PC-9 (cell line): ENCODE results near the gene KY. TPM values are rescaled to one million over a fixed set of nuclear protein-coding genes. Genes with fewer than 3 reads are reported as not detected.

ENCODE experiments used
- BruUV-seq: library from RNA; stranded (reverse); fragments of 400-500 nt; replicated peaks from 2 replicates; lab custom pipeline; 2021; lab: Mats Ljungman, UMichigan
- CTCF ChIA-PET: fragments of 300-600 bp; sonication (Branson Sonifier 250); formaldehyde crosslinking; loops from one replicate; lab custom pipeline; 2022; ENCODE audit warnings: antibody characterized with exemption; lab: Charles Lee
- POLR2A ChIA-PET: fragments of 300-600 bp; sonication (Branson Sonifier 250); formaldehyde crosslinking; loops from one replicate; lab custom pipeline; 2022; ENCODE audit warnings: antibody characterized with exemption; ENCODE audit not compliant: unreplicated experiment; lab: Charles Lee
- DNase-seq, 2 experiments: peaks; one replicate each; pipeline versions ENCODE4 v3.0.0 to v3.0.0-alpha.2; 2015 to 2022; ENCODE audit warnings: mixed read lengths in 1 of 2
- H2AFZ ChIP-seq: fragments of 200-600 bp; sonication (generic); 2 replicates; pipeline ENCODE4 v1.8.1; 2017; ENCODE audit warnings: antibody characterized with exemption
- H3F3A ChIP-seq: fragments of 200-600 bp; sonication (generic); 2 replicates; pipeline ENCODE4 v1.8.1; 2017; ENCODE audit warnings: antibody characterized with exemption, mild to moderate bottlenecking, low read depth; ENCODE audit not compliant: insufficient read depth
- H3K27ac ChIP-seq: fragments of 200-600 bp; sonication (generic); 2 replicates; pipeline ENCODE4 v1.6.1; 2016; ENCODE audit warnings: mixed run types
- H3K27me3 ChIP-seq: fragments of 200-600 bp; sonication (generic); 2 replicates; pipeline ENCODE4 v1.6.1; 2016; ENCODE audit warnings: low read depth, mixed run types; ENCODE audit not compliant: insufficient read depth
- H3K36me3 ChIP-seq: fragments of 200-600 bp; sonication (generic); 2 replicates; pipeline ENCODE4 v1.6.1; 2016; ENCODE audit warnings: low read depth, mixed run types
- H3K4me1 ChIP-seq: fragments of 200-600 bp; sonication (generic); replicated peaks from 2 replicates; pipeline ENCODE4 v1.6.1; 2016; ENCODE audit warnings: mixed run types; ENCODE audit not compliant: insufficient read depth
- H3K4me2 ChIP-seq: fragments of 200-600 bp; sonication (generic); 2 replicates; pipeline ENCODE4 v1.6.1; 2017; ENCODE audit warnings: mixed run types
- H3K4me3 ChIP-seq: fragments of 200-600 bp; sonication (generic); 2 replicates; pipeline ENCODE4 v1.6.1; 2016; ENCODE audit warnings: mixed run types
- H3K79me2 ChIP-seq: fragments of 200-600 bp; sonication (generic); 2 replicates; pipeline ENCODE4 v1.6.1; 2017; ENCODE audit warnings: low read depth, mixed run types
- H3K9me2 ChIP-seq: fragments of 200-600 bp; sonication (generic); 2 replicates; pipeline ENCODE4 v1.8.1; 2017; ENCODE audit warnings: mild to moderate bottlenecking; ENCODE audit not compliant: insufficient read depth
- H3K9me3 ChIP-seq: fragments of 200-600 bp; sonication (generic); 2 replicates; pipeline ENCODE4 v1.8.1; 2016; ENCODE audit warnings: low read depth; ENCODE audit not compliant: insufficient read depth
- H4K20me1 ChIP-seq: fragments of 200-600 bp; sonication (generic); 2 replicates; pipeline ENCODE4 v1.8.1; 2017; ENCODE audit not compliant: insufficient read depth
- EZH2 ChIP-seq: fragments of 200-600 bp; sonication (generic); IDR thresholded peaks from 2 replicates; pipeline ENCODE4 v1.8.0; 2017; ENCODE audit warnings: antibody characterized with exemption, low read depth
- intact Hi-C: fragments of 100-400 bp; cut with micrococcal nuclease; formaldehyde crosslinking; loops from one replicate; pipeline ENCODE4 v1.10.0; 2022; ENCODE audit not compliant: unreplicated experiment
- total RNA-seq: library from RNA; stranded (reverse); gene quantifications from 2 replicates; pipeline ENCODE4 v1.2.3, GENCODE V29; 2021
- TF ChIP-seq, protein P1 (sequence below): fragments of 200-600 bp; sonication (generic); conservative IDR thresholded peaks from 2 replicates; pipeline ENCODE4 v1.6.1; 2017; ENCODE audit warnings: mixed run types, antibody characterized with exemption, mild to moderate bottlenecking, moderate library complexity

The KY gene
- total RNA-seq, 1 experiment from 2014 or later: not detected

DNA sequence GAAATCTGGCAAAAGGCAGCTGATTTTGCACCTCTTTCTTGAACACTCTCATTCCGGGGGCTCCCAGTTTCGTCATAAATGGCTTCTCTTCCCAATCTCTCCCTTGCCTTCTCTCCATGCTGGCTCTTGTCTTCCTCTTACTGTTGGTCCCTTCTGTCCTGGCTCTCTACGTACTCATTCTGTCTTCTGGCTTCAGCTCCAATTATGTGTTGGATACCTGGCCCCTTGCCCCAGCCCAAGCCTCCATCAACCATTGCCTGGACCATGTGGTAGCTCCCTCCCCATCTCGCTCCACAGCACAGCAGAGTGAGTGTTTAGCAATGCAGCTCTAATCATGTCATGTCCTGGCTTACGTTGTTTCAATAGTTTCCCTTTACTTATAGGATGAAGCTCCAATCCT is 21.7 kb upstream of the KY start:
- no peaks in the 10 kb centered on the region for H3F3A ChIP-seq
- no TSS peak for BruUV-seq

DNA sequence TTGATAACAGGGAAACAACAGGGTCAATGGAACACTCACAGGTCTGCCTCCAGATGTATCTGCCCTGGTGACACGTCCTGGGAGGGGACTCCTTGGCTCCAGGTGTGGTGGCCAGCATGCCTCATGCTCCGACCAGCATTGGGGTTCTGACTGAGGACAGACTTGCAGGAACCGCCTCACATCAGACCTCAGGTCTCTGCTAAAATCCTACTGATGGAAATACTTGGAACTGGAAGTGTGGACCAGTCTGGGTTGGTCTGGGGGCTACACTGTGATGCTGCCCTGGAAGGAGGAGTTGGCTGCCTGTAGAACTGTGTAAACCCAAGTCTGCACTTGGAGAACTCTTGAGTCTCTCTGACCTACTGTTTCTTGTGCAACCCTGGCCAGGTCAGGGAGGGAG is 17.1 kb upstream of the KY start:
- POLR2A ChIA-PET: no interaction called here
- TF ChIP-seq, protein P1, sequence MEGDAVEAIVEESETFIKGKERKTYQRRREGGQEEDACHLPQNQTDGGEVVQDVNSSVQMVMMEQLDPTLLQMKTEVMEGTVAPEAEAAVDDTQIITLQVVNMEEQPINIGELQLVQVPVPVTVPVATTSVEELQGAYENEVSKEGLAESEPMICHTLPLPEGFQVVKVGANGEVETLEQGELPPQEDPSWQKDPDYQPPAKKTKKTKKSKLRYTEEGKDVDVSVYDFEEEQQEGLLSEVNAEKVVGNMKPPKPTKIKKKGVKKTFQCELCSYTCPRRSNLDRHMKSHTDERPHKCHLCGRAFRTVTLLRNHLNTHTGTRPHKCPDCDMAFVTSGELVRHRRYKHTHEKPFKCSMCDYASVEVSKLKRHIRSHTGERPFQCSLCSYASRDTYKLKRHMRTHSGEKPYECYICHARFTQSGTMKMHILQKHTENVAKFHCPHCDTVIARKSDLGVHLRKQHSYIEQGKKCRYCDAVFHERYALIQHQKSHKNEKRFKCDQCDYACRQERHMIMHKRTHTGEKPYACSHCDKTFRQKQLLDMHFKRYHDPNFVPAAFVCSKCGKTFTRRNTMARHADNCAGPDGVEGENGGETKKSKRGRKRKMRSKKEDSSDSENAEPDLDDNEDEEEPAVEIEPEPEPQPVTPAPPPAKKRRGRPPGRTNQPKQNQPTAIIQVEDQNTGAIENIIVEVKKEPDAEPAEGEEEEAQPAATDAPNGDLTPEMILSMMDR: no peak
- TF ChIP-seq EZH2: no peak
- Histone ChIP-seq H3K4me3 (no peak overlapping the region), H3K4me1 (no peaks in the 10 kb centered on the region), H3F3A (no peaks in the 10 kb centered on the region), H3K36me3 (no peaks in the 10 kb centered on the region), H3K27me3 (peaks cover 37% of the 10 kb centered on the region), H3K79me2 (no peaks in the 10 kb centered on the region), H4K20me1 (no peaks in the 10 kb centered on the region), H3K9me2 (no peaks in the 10 kb centered on the region; the same call in 1 of the 2 replicates), H3K4me2 (no peak overlapping the region), H2AFZ (no peak overlapping the region), H3K27ac (no peak overlapping the region), H3K9me3 (no peaks in the 10 kb centered on the region)
- no TSS peak for BruUV-seq
- CTCF ChIA-PET: no interaction called here
- intact Hi-C loops: no loop called here
- no peak for DNase-seq

More for the DNA sequence above, 21.7 kb upstream of the KY start:
- intact Hi-C loops: no loop called here
- H3K4me2 ChIP-seq: no peak overlapping the region
- H3K36me3 ChIP-seq: no peaks in the 10 kb centered on the region
- no peak for TF ChIP-seq EZH2
- TF ChIP-seq, protein P1: no peak
- no peak overlapping the region for H3K27ac ChIP-seq
- peaks cover 16% of the 10 kb centered on the region for H3K27me3 ChIP-seq
- no peaks in the 10 kb centered on the region for H3K79me2 ChIP-seq
- no peak overlapping the region for H3K4me3 ChIP-seq
- H3K9me2 ChIP-seq: no peaks in the 10 kb centered on the region; the same call in 1 of the 2 replicates
- no peak for DNase-seq
- ChIA-PET POLR2A (no interaction called here), CTCF (no interaction called here)
- 0 out of 2 replicates have a peak, but pooled peaks cover 6% of the 10 kb centered on the region for H3K9me3 ChIP-seq
- H4K20me1 ChIP-seq: no peaks in the 10 kb centered on the region
- H2AFZ ChIP-seq: no peak overlapping the region
- H3K4me1 ChIP-seq: no peaks in the 10 kb centered on the region

- Histone ChIP-seq H2AFZ (no peak overlapping the region), H3K27me3 (peaks cover 40% of the 10 kb centered on the region), H4K20me1 (no peaks in the 10 kb centered on the region), H3F3A (no peaks in the 10 kb centered on the region), H3K9me3 (no peaks in the 10 kb centered on the region), H3K36me3 (no peaks in the 10 kb centered on the region), H3K4me3 (no peak overlapping the region), H3K27ac (no peak overlapping the region), H3K4me2 (no peak overlapping the region), H3K9me2 (no peaks in the 10 kb centered on the region; the same call in 1 of the 2 replicates), H3K4me1 (no peaks in the 10 kb centered on the region), H3K79me2 (no peaks in the 10 kb centered on the region)
- TF ChIP-seq, protein P1: no peak
- TF ChIP-seq EZH2: no peak
- ChIA-PET POLR2A (interaction anchor here (0.7 kb wide), 1 partner anchor 23 kb away, joined by 3 read pairs; no protein-coding TSS in a partner anchor), CTCF (no interaction called here)
- DNase-seq: no peak
- no TSS peak for BruUV-seq
- intact Hi-C loops: no loop called here
These were observed 16.6 kb upstream of the KY start for GRCh38 chr3:134667406-134667805.
